Nephron (organoid): ENCODE results near the gene LCORL.
"Not testable (repeated sequence)": the region's sequence is repeated elsewhere in the genome, so short reads cannot be mapped to it uniquely, and the experiment has no call there.

Experiments used
- H3K27ac Mint-ChIP-seq, 3 experiments: 2 replicates each; pipeline ENCODE4 v1.8.0; 2020; ENCODE audit warnings: mixed read lengths in 3 of 3, mild to moderate bottlenecking in 2 of 3, moderate library complexity in 1 of 3
- H3K27me3 Mint-ChIP-seq: 2 replicates; pipeline ENCODE4 v1.8.0; 2021; ENCODE audit warnings: low read depth, mild to moderate bottlenecking, moderate library complexity, mixed read lengths
- H3K36me3 Mint-ChIP-seq: 2 replicates; pipeline ENCODE4 v1.8.0; 2020; ENCODE audit warnings: low read depth, mixed read lengths
- H3K4me1 Mint-ChIP-seq: 2 replicates; pipeline ENCODE4 v1.8.0; 2020; ENCODE audit warnings: mixed read lengths
- H3K4me3 Mint-ChIP-seq, 3 experiments: 2 replicates each; pipeline ENCODE4 v1.8.0; 2020; ENCODE audit warnings: mild to moderate bottlenecking in 3 of 3, mixed read lengths in 3 of 3, moderate library complexity in 2 of 3
- H3K9me3 Mint-ChIP-seq: 2 replicates; pipeline ENCODE4 v1.8.0; 2020; ENCODE audit warnings: mixed read lengths
- CTCF ChIP-seq, 3 experiments: fragments of 200-600 bp; sonication (generic); IDR thresholded peaks; one replicate each; pipeline ENCODE4 v1.5.0; 2021; ENCODE audit warnings: antibody characterized with exemption in 3 of 3; ENCODE audit not compliant: unreplicated experiment in 3 of 3

The LCORL gene

GRCh38 chr4:18042012-18042411 lies 20.5 kb upstream of the LCORL start:
- H3K4me1 Mint-ChIP-seq, result no peaks in the 10 kb centered on the region
- no peak overlapping the region for H3K27ac Mint-ChIP-seq
- TF ChIP-seq CTCF (IDR thresholded peaks at IDR 0.05; ENCODE audit: unreplicated experiment in 3 of 3), result no peak
- H3K4me3 Mint-ChIP-seq, result no peak overlapping the region
- H3K9me3 Mint-ChIP-seq, result no peaks in the 10 kb centered on the region
- H3K36me3 Mint-ChIP-seq, result no peaks in the 10 kb centered on the region
- no peaks in the 10 kb centered on the region for H3K27me3 Mint-ChIP-seq

GRCh38 chr4:18041114-18041513 lies 19.6 kb upstream of the LCORL start:
- H3K27ac Mint-ChIP-seq, result no peak overlapping the region
- no peaks in the 10 kb centered on the region for H3K36me3 Mint-ChIP-seq

GRCh38 chr4:18039113-18039512 lies 17.6 kb upstream of the LCORL start:
- TF ChIP-seq CTCF (IDR thresholded peaks at IDR 0.05; ENCODE audit: unreplicated experiment in 3 of 3), result no peak
- Mint-ChIP-seq H3K36me3 (no peaks in the 10 kb centered on the region), H3K27ac (no peak overlapping the region)

More at GRCh38 chr4:18041114-18041513, 19.6 kb upstream of the LCORL start:
- H3K4me1 Mint-ChIP-seq, result no peaks in the 10 kb centered on the region
- TF ChIP-seq CTCF (IDR thresholded peaks at IDR 0.05; ENCODE audit: unreplicated experiment in 3 of 3), result no peak
- H3K27me3 Mint-ChIP-seq, result no peaks in the 10 kb centered on the region
- no peaks in the 10 kb centered on the region for H3K9me3 Mint-ChIP-seq
- H3K4me3 Mint-ChIP-seq, result no peak overlapping the region

GRCh38 chr4:18036369-18036768 lies 14.8 kb upstream of the LCORL start:
- not testable (repeated sequence) for H3K36me3 Mint-ChIP-seq, H3K27me3 Mint-ChIP-seq, H3K4me1 Mint-ChIP-seq, H3K9me3 Mint-ChIP-seq, H3K27ac Mint-ChIP-seq, H3K4me3 Mint-ChIP-seq

More at GRCh38 chr4:18039113-18039512, 17.6 kb upstream of the LCORL start:
- Mint-ChIP-seq H3K4me1 (no peaks in the 10 kb centered on the region), H3K9me3 (no peaks in the 10 kb centered on the region), H3K4me3 (no peak overlapping the region), H3K27me3 (no peaks in the 10 kb centered on the region)

GRCh38 chr4:18034099-18034498 lies 12.5 kb upstream of the LCORL start:
- TF ChIP-seq CTCF (IDR thresholded peaks at IDR 0.05; ENCODE audit: unreplicated experiment in 3 of 3), result no peak
- H3K4me3 Mint-ChIP-seq, result no peak overlapping the region
- H3K9me3 Mint-ChIP-seq, result no peaks in the 10 kb centered on the region
- no peaks in the 10 kb centered on the region for H3K27me3 Mint-ChIP-seq
- no peak overlapping the region for H3K27ac Mint-ChIP-seq
- H3K36me3 Mint-ChIP-seq, result no peaks in the 10 kb centered on the region
- H3K4me1 Mint-ChIP-seq, result no peaks in the 10 kb centered on the region

- Mint-ChIP-seq H3K4me1 (no peaks in the 10 kb centered on the region), H3K27ac (no peak overlapping the region), H3K36me3 (no peaks in the 10 kb centered on the region), H3K9me3 (no peaks in the 10 kb centered on the region), H3K4me3 (no peak overlapping the region), H3K27me3 (no peaks in the 10 kb centered on the region)
- TF ChIP-seq CTCF (IDR thresholded peaks at IDR 0.05; ENCODE audit: unreplicated experiment in 3 of 3), result no peak
Measured at GRCh38 chr4:18033111-18034085, 11.8 kb upstream of the LCORL start.
